Trophoblast cell (in vitro differentiated cells and primary cell): ENCODE data around the gene AKAP13.
A peak's percentile ranks its signal among the peaks of the same experiment; 100 is the strongest.
"Not testable (repeated sequence)": the region's sequence is repeated elsewhere in the genome, so short reads cannot be mapped to it uniquely, and the experiment has no call there.

Experiments used
- DNase-seq, 2 donors: peaks; one replicate each; pipeline ENCODE4 v3.0.0-alpha.2; 2016
- H2AFZ ChIP-seq: 2 replicates; pipeline ENCODE4 v1.6.1; 2013; ENCODE audit warnings: low read length, moderate library complexity, mild to moderate bottlenecking; ENCODE audit not compliant: insufficient read depth, poor library complexity
- H2AK5ac ChIP-seq: 2 replicates; pipeline ENCODE4 v1.6.1; 2013; ENCODE audit warnings: mild to moderate bottlenecking, low read length
- H2BK120ac ChIP-seq: 2 replicates; pipeline ENCODE4 v1.6.1; 2013; ENCODE audit warnings: low read length, mild to moderate bottlenecking, moderate library complexity; ENCODE audit not compliant: insufficient read depth, poor library complexity
- H2BK12ac ChIP-seq: 2 replicates; pipeline ENCODE4 v1.6.1; 2013; ENCODE audit warnings: mild to moderate bottlenecking, low read length, moderate library complexity
- H2BK5ac ChIP-seq: 2 replicates; pipeline ENCODE4 v1.6.1; 2013; ENCODE audit warnings: low read length, low read depth, moderate library complexity, mild to moderate bottlenecking; ENCODE audit not compliant: poor library complexity
- H3K14ac ChIP-seq: 2 replicates; pipeline ENCODE4 v1.6.1; 2013; ENCODE audit warnings: mild to moderate bottlenecking, low read length
- H3K18ac ChIP-seq: 2 replicates; pipeline ENCODE4 v1.6.1; 2013; ENCODE audit warnings: mild to moderate bottlenecking, low read length
- H3K23ac ChIP-seq: 2 replicates; pipeline ENCODE4 v1.6.1; 2013; ENCODE audit warnings: low read length
- H3K27ac ChIP-seq: 2 replicates; pipeline ENCODE4 v1.5.1; 2013; ENCODE audit warnings: low read depth, mild to moderate bottlenecking, inconsistent platforms, low read length, moderate library complexity
- H3K27me3 ChIP-seq: 2 replicates; pipeline ENCODE4 v1.6.1; 2013; ENCODE audit warnings: inconsistent platforms, mild to moderate bottlenecking, low read length, moderate library complexity; ENCODE audit not compliant: insufficient read depth
- H3K36me3 ChIP-seq, 2 experiments: 1 replicate in 1 of 2; 2 replicates in 1 of 2; pipeline ENCODE4 v1.6.1; 2013; ENCODE audit warnings: low read length in 2 of 2, mild to moderate bottlenecking in 2 of 2, moderate library complexity in 1 of 2; ENCODE audit not compliant: insufficient read depth in 2 of 2, control insufficient read depth in 1 of 2
- H3K4ac ChIP-seq: 2 replicates; pipeline ENCODE4 v1.6.1; 2013; ENCODE audit warnings: low read depth, mild to moderate bottlenecking, low read length, moderate library complexity
- H3K4me1 ChIP-seq, 2 experiments: 1 replicate in 1 of 2; 2 replicates in 1 of 2; pipeline ENCODE4 v1.6.1; 2013; ENCODE audit warnings: low read length in 2 of 2, mild to moderate bottlenecking in 2 of 2, moderate library complexity in 1 of 2; ENCODE audit not compliant: insufficient read depth in 2 of 2, control insufficient read depth in 1 of 2
- H3K4me2 ChIP-seq: 2 replicates; pipeline ENCODE4 v1.6.1; 2013; ENCODE audit warnings: inconsistent platforms, mild to moderate bottlenecking, low read length, moderate library complexity
- H3K4me3 ChIP-seq: 2 replicates; pipeline ENCODE4 v1.5.1; 2013; ENCODE audit warnings: mild to moderate bottlenecking, low read depth, low read length, inconsistent platforms
- H3K79me1 ChIP-seq: one replicate; pipeline ENCODE4 v1.6.1; 2013; ENCODE audit warnings: low read length
- H3K79me2 ChIP-seq: 2 replicates; pipeline ENCODE4 v1.6.1; 2013; ENCODE audit warnings: low read length, mild to moderate bottlenecking; ENCODE audit not compliant: control insufficient read depth, insufficient read depth, poor library complexity
- H3K9ac ChIP-seq: 2 replicates; pipeline ENCODE4 v1.6.1; 2013; ENCODE audit warnings: mild to moderate bottlenecking, low read length
- H3K9me3 ChIP-seq: 2 replicates; pipeline ENCODE4 v1.6.1; 2013; ENCODE audit warnings: low read depth, mild to moderate bottlenecking, control low read depth, inconsistent platforms, low read length; ENCODE audit not compliant: insufficient read depth
- H4K12ac ChIP-seq: 2 replicates; pipeline ENCODE4 v1.6.1; 2013; ENCODE audit warnings: low read depth, mild to moderate bottlenecking, low read length, moderate library complexity
- H4K8ac ChIP-seq: 2 replicates; pipeline ENCODE4 v1.6.1; 2013; ENCODE audit warnings: low read depth, mild to moderate bottlenecking, low read length, moderate library complexity
- H4K91ac ChIP-seq: one replicate; pipeline ENCODE4 v1.6.1; 2013; ENCODE audit warnings: low read depth, mild to moderate bottlenecking, low read length, moderate library complexity
- WGBS: extraction: QIAGEN DNeasy Blood & Tissue Kit; methylation state at CpG from one replicate; pipeline ENCODE4 v1.1.7; 2013; ENCODE audit warnings: missing lambda C conversion rate; ENCODE audit not compliant: insufficient read length, insufficient coverage; ENCODE audit errors: extremely low coverage; 5-methylcytosine and 5-hydroxymethylcytosine counted together

Gene AKAP13

GRCh38 chr15:85658816-85659215 is 278.4 kb downstream of the AKAP13 start:
- WGBS, result no CpG with 5 or more reads among the region's 3 CpGs
- no peak overlapping the region for H2BK12ac ChIP-seq

GRCh38 chr15:85661859-85662258 is 281.5 kb downstream of the AKAP13 start:
- Histone ChIP-seq H3K4me2 (no peak overlapping the region), H2BK5ac (no peak overlapping the region), H3K36me3 (peaks cover 5 to 12% of the 10 kb centered on the region in 2 experiments), H3K4me3 (no peak overlapping the region), H3K14ac (no peak overlapping the region), H3K18ac (no peak overlapping the region), H2AFZ (no peak overlapping the region), H2AK5ac (no peak overlapping the region), H4K91ac (no peak overlapping the region), H3K23ac (no peak overlapping the region), H4K8ac (no peak overlapping the region), H3K9me3 (no peaks in the 10 kb centered on the region), H4K12ac (no peak overlapping the region), H3K27me3 (no peaks in the 10 kb centered on the region), H3K79me1 (no peaks in the 10 kb centered on the region), H2BK12ac (no peak overlapping the region), H3K4ac (no peak overlapping the region), H3K27ac (no peak overlapping the region), H3K4me1 (no peaks in the 10 kb centered on the region), H3K9ac (no peak overlapping the region), H3K79me2 (no peaks in the 10 kb centered on the region), H2BK120ac (no peak overlapping the region)
- WGBS, result no CpG with 5 or more reads among the region's 3 CpGs
- peak; percentile 37 to 80 for DNase-seq

More at GRCh38 chr15:85658816-85659215, 278.4 kb downstream of the AKAP13 start:
- Histone ChIP-seq H2AFZ (no peak overlapping the region), H2BK120ac (no peak overlapping the region), H3K4me3 (no peak overlapping the region), H3K27ac (no peak overlapping the region), H2BK5ac (no peak overlapping the region), H3K9me3 (no peaks in the 10 kb centered on the region), H3K4ac (no peak overlapping the region), H3K36me3 (peaks cover 12 to 14% of the 10 kb centered on the region in 2 experiments), H4K12ac (no peak overlapping the region), H3K79me2 (no peaks in the 10 kb centered on the region), H3K23ac (no peak overlapping the region), H3K14ac (no peak overlapping the region), H4K8ac (no peak overlapping the region), H4K91ac (no peak overlapping the region), H3K4me2 (no peak overlapping the region), H3K27me3 (no peaks in the 10 kb centered on the region), H3K79me1 (no peaks in the 10 kb centered on the region), H2AK5ac (no peak overlapping the region), H3K18ac (no peak overlapping the region), H3K4me1 (no peaks in the 10 kb centered on the region), H3K9ac (no peak overlapping the region)
- no peak for DNase-seq

GRCh38 chr15:85665677-85666076 is 285.3 kb downstream of the AKAP13 start:
- not testable (repeated sequence) for H4K12ac ChIP-seq, H3K9ac ChIP-seq, H4K8ac ChIP-seq, H2BK120ac ChIP-seq, H3K4me3 ChIP-seq, H2AK5ac ChIP-seq, H3K4ac ChIP-seq, H3K4me1 ChIP-seq, H2BK12ac ChIP-seq, H3K27me3 ChIP-seq, H3K9me3 ChIP-seq, DNase-seq, H2BK5ac ChIP-seq, H3K79me1 ChIP-seq, H3K79me2 ChIP-seq, H2AFZ ChIP-seq, H3K14ac ChIP-seq, H3K23ac ChIP-seq, H4K91ac ChIP-seq, H3K4me2 ChIP-seq, H3K18ac ChIP-seq, H3K27ac ChIP-seq
- no CpG with 5 or more reads among the region's 6 CpGs for WGBS
- H3K36me3 ChIP-seq, result peaks cover 4 to 14% of the 10 kb centered on the region in 2 experiments

- H2BK120ac ChIP-seq, result no peak overlapping the region
- H3K23ac ChIP-seq, result no peak overlapping the region
- H2AFZ ChIP-seq, result no peak overlapping the region
- no CpG with 5 or more reads among the region's 5 CpGs for WGBS
- no peak overlapping the region for H3K4ac ChIP-seq
- H3K4me2 ChIP-seq, result no peak overlapping the region
- H3K9me3 ChIP-seq, result no peaks in the 10 kb centered on the region
- no peak overlapping the region for H3K14ac ChIP-seq
- H3K79me1 ChIP-seq, result no peaks in the 10 kb centered on the region
- DNase-seq, result peak; percentile 94 to 98
- H3K27ac ChIP-seq, result no peak overlapping the region
- H4K12ac ChIP-seq, result no peak overlapping the region
- H3K4me1 ChIP-seq, result no peaks in the 10 kb centered on the region
- no peak overlapping the region for H2AK5ac ChIP-seq
- H3K18ac ChIP-seq, result no peak overlapping the region
- no peaks in the 10 kb centered on the region for H3K79me2 ChIP-seq
- H2BK12ac ChIP-seq, result no peak overlapping the region
- no peak overlapping the region for H3K4me3 ChIP-seq
- no peak overlapping the region for H4K91ac ChIP-seq
- no peak overlapping the region for H2BK5ac ChIP-seq
- H3K27me3 ChIP-seq, result no peaks in the 10 kb centered on the region
- H4K8ac ChIP-seq, result no peak overlapping the region
- peaks cover 2 to 14% of the 10 kb centered on the region in 2 experiments for H3K36me3 ChIP-seq
- no peak overlapping the region for H3K9ac ChIP-seq
These were observed 287.4 kb downstream of the AKAP13 start for GRCh38 chr15:85667491-85668424.
